ENCODE data around the gene UBR3.
"Not testable (repeated sequence)": the region's sequence is repeated elsewhere in the genome, so short reads cannot be mapped to it uniquely, and the experiment has no call there.

Gene UBR3

GRCh38 chr2:169955940-169956339 lies 128.7 kb downstream of the UBR3 start:
- no peak for DNase-seq (ENCODE audit: low spot score)

GRCh38 chr2:169957219-169957618 lies 130.0 kb downstream of the UBR3 start:
- not testable (repeated sequence) for DNase-seq (ENCODE audit: low spot score)

- DNase-seq (ENCODE audit: low spot score), result peak; percentile 50
These were observed 134.7 kb downstream of the UBR3 start for GRCh38 chr2:169961911-169962310.

GRCh38 chr2:169963786-169964185 lies 136.5 kb downstream of the UBR3 start:
- DNase-seq (ENCODE audit: low spot score), result peak; percentile 9

GRCh38 chr2:169964740-169965139 lies 137.5 kb downstream of the UBR3 start:
- DNase-seq (ENCODE audit: low spot score), result no peak

- DNase-seq (ENCODE audit: low spot score), result no peak
These were observed 138.2 kb downstream of the UBR3 start for GRCh38 chr2:169965495-169965894.

GRCh38 chr2:169966454-169966853 lies 139.2 kb downstream of the UBR3 start:
- DNase-seq (ENCODE audit: low spot score), result no peak

- DNase-seq (ENCODE audit: low spot score), result no peak
These were observed 141.5 kb downstream of the UBR3 start for GRCh38 chr2:169968743-169969142.

GRCh38 chr2:169975221-169975620 lies 148.0 kb downstream of the UBR3 start:
- no peak for DNase-seq (ENCODE audit: low spot score)

GRCh38 chr2:169976335-169976851 lies 149.1 kb downstream of the UBR3 start:
- DNase-seq (ENCODE audit: low spot score), result no peak

- DNase-seq (ENCODE audit: low spot score), result no peak
These were observed 150.3 kb downstream of the UBR3 start for GRCh38 chr2:169977530-169977929.

GRCh38 chr2:169978402-169979017 lies 151.3 kb downstream of the UBR3 start:
- DNase-seq (ENCODE audit: low spot score), result no peak

- DNase-seq (ENCODE audit: low spot score), result no peak
These were observed 151.8 kb downstream of the UBR3 start for GRCh38 chr2:169979025-169979424.

- no peak for DNase-seq (ENCODE audit: low spot score)
These were observed 152.7 kb downstream of the UBR3 start for GRCh38 chr2:169980001-169980400.

GRCh38 chr2:169980643-169981042 lies 153.4 kb downstream of the UBR3 start:
- DNase-seq (ENCODE audit: low spot score), result no peak

- DNase-seq (ENCODE audit: low spot score), result no peak
These were observed 155.7 kb downstream of the UBR3 start for GRCh38 chr2:169982929-169983328.

- peak; percentile 49 for DNase-seq (ENCODE audit: low spot score)
These were observed 156.3 kb downstream of the UBR3 start for GRCh38 chr2:169983506-169983905.

GRCh38 chr2:169984145-169984544 lies 156.9 kb downstream of the UBR3 start:
- DNase-seq (ENCODE audit: low spot score), result no peak

- no peak for DNase-seq (ENCODE audit: low spot score)
These were observed 167.5 kb downstream of the UBR3 start for GRCh38 chr2:169994752-169995151.

GRCh38 chr2:169997140-169997887 lies 170.1 kb downstream of the UBR3 start:
- DNase-seq (ENCODE audit: low spot score), result no peak

- DNase-seq (ENCODE audit: low spot score), result peak; percentile 41
These were observed 171.8 kb downstream of the UBR3 start for GRCh38 chr2:169999054-169999453.

- DNase-seq (ENCODE audit: low spot score), result no peak
These were observed 174.8 kb downstream of the UBR3 start for GRCh38 chr2:170002096-170002495.

- DNase-seq (ENCODE audit: low spot score), result no peak
These were observed 178.4 kb downstream of the UBR3 start for GRCh38 chr2:170005702-170006101.

All from GM03348 (cell line).